Uterus (tissue), 4 donors: ENCODE data around the gene RAI1. TPM values are rescaled to one million over a fixed set of nuclear protein-coding genes. Genes with fewer than 3 reads are reported as not detected.

Source experiments
- DNase-seq, 2 donors: peaks; one replicate each; pipeline ENCODE4 v3.0.0-alpha.2; 2019 to 2020
- H3K27ac ChIP-seq, 2 donors: fragments of 200-600 bp; sonication (generic); 1 replicate in 1 of 2; 2 replicates in 1 of 2; pipeline ENCODE4 v1.5.1; 2016 to 2018
- H3K27me3 ChIP-seq, 2 donors: fragments of 200-600 bp; sonication (generic); one replicate each; pipeline ENCODE4 v1.5.1; 2018 to 2019; ENCODE audit warnings: control low read depth in 1 of 2
- H3K36me3 ChIP-seq, 2 donors: fragments of 200-600 bp; sonication (generic); one replicate each; pipeline ENCODE4 v1.5.1; 2019; ENCODE audit warnings: control low read depth in 1 of 2
- H3K4me1 ChIP-seq, 2 donors: fragments of 200-600 bp; sonication (generic); one replicate each; pipeline ENCODE4 v1.5.1; 2018 to 2019; ENCODE audit warnings: control low read depth in 1 of 2
- H3K4me3 ChIP-seq, 2 donors: fragments of 200-600 bp; sonication (generic); 1 replicate in 1 of 2; 2 replicates in 1 of 2; pipeline ENCODE4 v1.5.1; 2018 to 2019; ENCODE audit warnings: mild to moderate bottlenecking in 1 of 2
- H3K9me3 ChIP-seq, 2 donors: fragments of 200-600 bp; sonication (generic); one replicate each; pipeline ENCODE4 v1.5.1; 2019; ENCODE audit warnings: control low read depth in 1 of 2
- CTCF ChIP-seq, 4 experiments: fragments of 200-600 bp in 2 of 4; fragments of 450-650 bp in 2 of 4; sonication (generic) in 2 of 4; IDR thresholded peaks; one replicate each; pipeline ENCODE4 v1.5.1; 2016 to 2019; ENCODE audit warnings: antibody characterized with exemption in 4 of 4, mild to moderate bottlenecking in 2 of 4, moderate library complexity in 1 of 4
- POLR2A ChIP-seq, 2 donors: fragments of 450-650 bp; IDR thresholded peaks; one replicate each; pipeline ENCODE4 v1.6.1; 2016; ENCODE audit warnings: antibody characterized with exemption in 2 of 2, mild to moderate bottlenecking in 1 of 2, moderate library complexity in 1 of 2
- intact Hi-C: fragments of 100-400 bp; cut with DNase I; formaldehyde crosslinking; loops from one replicate; pipeline ENCODE4 v1.15.1; 2023; ENCODE audit warnings: low total_unique reads
- total RNA-seq, 4 donors: library from RNA; depleted of rRNA in 3 of 4; stranded (reverse); fragments of >200 nt in 3 of 4; gene quantifications; one replicate each; pipeline versions ENCODE4 v1.1.0 to v1.2.4, GENCODE V29; 2014 to 2023
- donor health status: DM: yes; HTN: yes; CAD: no.

Gene RAI1
- total RNA-seq, 4 donors from 2014 or later, result 10.0 to 66.1 (median 15.3) TPM

GRCh38 chr17:17778308-17779014 is 97.2 kb downstream of the RAI1 start:
- Histone ChIP-seq H3K4me3 (no peak overlapping the region), H3K4me1 (peaks cover 16 to 36% of the 10 kb centered on the region in 2 donors), H3K36me3 (no peaks in the 10 kb centered on the region), H3K9me3 (no peaks in the 10 kb centered on the region), H3K27me3 (no peaks in the 10 kb centered on the region), H3K27ac (peak overlapping the region; percentile 91 to 94)
- peak; percentile 92 to 95 for DNase-seq
- intact Hi-C loops, result no loop called here
- TF ChIP-seq POLR2A (IDR thresholded peaks at IDR 0.05) (no peak), CTCF (IDR thresholded peaks at IDR 0.05) (peak in 1 of 4 experiments; percentile 10)

GRCh38 chr17:17779015-17779611 is 97.9 kb downstream of the RAI1 start:
- peak; percentile 43 to 54 for DNase-seq
- Histone ChIP-seq H3K27ac (peak overlapping the region; percentile 91 to 94), H3K4me1 (peaks cover 16 to 41% of the 10 kb centered on the region in 2 donors), H3K36me3 (no peaks in the 10 kb centered on the region), H3K27me3 (no peaks in the 10 kb centered on the region), H3K4me3 (no peak overlapping the region), H3K9me3 (no peaks in the 10 kb centered on the region)
- TF ChIP-seq CTCF (IDR thresholded peaks at IDR 0.05) (no peak), POLR2A (IDR thresholded peaks at IDR 0.05) (no peak)
- intact Hi-C loops, result no loop called here

- Histone ChIP-seq H3K27ac (peak overlapping the region; percentile 91 to 94), H3K4me1 (peaks cover 16 to 48% of the 10 kb centered on the region in 2 donors), H3K9me3 (no peaks in the 10 kb centered on the region), H3K4me3 (peak overlapping the region; percentile 48 to 50), H3K36me3 (no peaks in the 10 kb centered on the region), H3K27me3 (no peaks in the 10 kb centered on the region)
- TF ChIP-seq CTCF (IDR thresholded peaks at IDR 0.05), result peak; percentile 13 to 62 (median 40)
- peak in 1 of 2 donors; percentile 41 for TF ChIP-seq POLR2A (IDR thresholded peaks at IDR 0.05)
- DNase-seq, result peak; percentile 70 to 83
- intact Hi-C loops, result loop anchor here (10.0 kb wide), 1 partner anchor 86 kb away; no protein-coding TSS in a partner anchor
These were observed 99.8 kb downstream of the RAI1 start for GRCh38 chr17:17780922-17781590.

- DNase-seq, result peak; percentile 87
- peak overlapping the region; percentile 48 to 50 for H3K4me3 ChIP-seq
- TF ChIP-seq POLR2A (IDR thresholded peaks at IDR 0.05) (no peak), CTCF (IDR thresholded peaks at IDR 0.05) (no peak)
- H3K27me3 ChIP-seq, result no peaks in the 10 kb centered on the region
- H3K4me1 ChIP-seq, result peaks cover 16 to 48% of the 10 kb centered on the region in 2 donors
- no peaks in the 10 kb centered on the region for H3K9me3 ChIP-seq
- intact Hi-C loops, result loop anchor here (10.0 kb wide), 1 partner anchor 87 kb away; no protein-coding TSS in a partner anchor
- H3K27ac ChIP-seq, result peak overlapping the region; percentile 91 to 94
- H3K36me3 ChIP-seq, result no peaks in the 10 kb centered on the region
These were observed 100.6 kb downstream of the RAI1 start for GRCh38 chr17:17781591-17782496.
